HepG2 (cell line): ENCODE measurements around the gene AADACL4. TPM values are rescaled to one million over a fixed set of nuclear protein-coding genes. Genes with fewer than 3 reads are reported as not detected.
A peak's percentile ranks its signal among the peaks of the same experiment; 100 is the strongest.

Experiments used
- ATAC-seq: fragments of 200-7000 bp; cut with Tn5 transposase; 3 replicates; pipeline ENCODE4 v1.9.1; 2020; ENCODE audit warnings: mild to moderate bottlenecking, moderate library complexity
- BruUV-seq: library from RNA; stranded (reverse); fragments of 400-500 nt; replicated peaks from 2 replicates; lab custom pipeline; 2021; lab: Mats Ljungman, UMichigan
- CTCF ChIA-PET: fragments of 300-600 bp; formaldehyde crosslinking; extraction: SDS; loops from one replicate; lab custom pipeline; 2021; ENCODE audit warnings: low total read pairs, inconsistent platforms, low intra/inter-chr PET ratio; lab: Yijun Ruan, JAX
- POLR2A ChIA-PET: fragments of 350-600 bp; sonication (Branson Sonifier 250); formaldehyde crosslinking; loops from one replicate; lab custom pipeline; 2020; ENCODE audit warnings: antibody characterized with exemption, inconsistent platforms; lab: Yijun Ruan, JAX
- DNase-seq: peaks from one replicate; pipeline ENCODE4 v3.0.0-alpha.2; 2015; ENCODE audit warnings: low spot score
- FAIRE-seq: peaks from 3 replicates; lab custom pipeline; 2011; peaks lifted over from hg19 to GRCh38; lab: Jason Lieb, UNC
- H2AFZ ChIP-seq: one replicate; pipeline ENCODE4 v1.6.1; 2011; ENCODE audit warnings: low read length, inconsistent platforms
- H3K27ac ChIP-seq: fragments of 300-600 bp; 3 replicates; pipeline ENCODE4 v1.8.0; 2011; ENCODE audit warnings: mixed run types, mild to moderate bottlenecking, mixed read lengths, low read length, inconsistent platforms; ENCODE audit not compliant: insufficient read depth; ENCODE audit errors: extremely low read length
- H3K27me3 ChIP-seq, 2 experiments: fragments of 200-600 bp in 1 of 2; 2 replicates in 1 of 2; 3 replicates in 1 of 2; pipeline versions ENCODE4 v1.6.0 to v1.8.0; 2011; ENCODE audit warnings: low read length in 2 of 2, mild to moderate bottlenecking in 2 of 2, moderate library complexity in 2 of 2, inconsistent platforms in 1 of 2; ENCODE audit not compliant: insufficient read depth in 2 of 2, control insufficient read depth in 1 of 2
- H3K36me3 ChIP-seq, 2 experiments: fragments of 200-600 bp in 1 of 2; replicated peaks in 1 of 2; 2 replicates in 1 of 2; 3 replicates in 1 of 2; pipeline versions ENCODE4 v1.5.1 to v1.8.0; 2011; ENCODE audit warnings: low read length in 2 of 2, inconsistent platforms in 1 of 2; ENCODE audit not compliant: insufficient read depth in 2 of 2, control insufficient read depth in 1 of 2
- H3K4me1 ChIP-seq: 2 replicates; pipeline ENCODE4 v1.5.1; 2012; ENCODE audit warnings: low read length, inconsistent platforms; ENCODE audit not compliant: insufficient read depth
- H3K4me2 ChIP-seq: 2 replicates; pipeline ENCODE4 v1.6.0; 2011; ENCODE audit warnings: low read depth, low read length, inconsistent platforms
- H3K4me3 ChIP-seq, 3 experiments: fragments of 200-600 bp in 1 of 3; sonication (generic), shearing (Covaris generic) in 1 of 3; replicated peaks in 1 of 3; 2 replicates each; pipeline ENCODE4 v1.5.1; 2011 to 2016; ENCODE audit warnings: low read length in 3 of 3, inconsistent platforms in 2 of 3, low read depth in 2 of 3, mild to moderate bottlenecking in 2 of 3, control low read depth in 1 of 3, mixed read lengths in 1 of 3; ENCODE audit not compliant: insufficient read depth in 1 of 3
- H3K79me2 ChIP-seq: one replicate; pipeline ENCODE4 v1.6.1; 2011; ENCODE audit warnings: low read length, inconsistent platforms; ENCODE audit not compliant: insufficient read depth
- H3K9ac ChIP-seq: 2 replicates; pipeline ENCODE4 v1.6.0; 2011; ENCODE audit warnings: mild to moderate bottlenecking, low read depth, low read length, inconsistent platforms; ENCODE audit not compliant: insufficient read depth
- H3K9me3 ChIP-seq: 2 replicates; pipeline ENCODE4 v1.5.1; 2012; ENCODE audit warnings: mild to moderate bottlenecking, low read length
- H4K20me1 ChIP-seq: 2 replicates; pipeline ENCODE4 v1.6.0; 2011; ENCODE audit warnings: inconsistent platforms, mild to moderate bottlenecking, low read length, moderate library complexity; ENCODE audit not compliant: insufficient read depth
- E2F1 ChIP-seq: sonication (generic); formaldehyde crosslinking; IDR thresholded peaks from 2 replicates; pipeline ENCODE4 v1.5.0; 2020; ENCODE audit warnings: missing genetic modification reagents
- IKZF4 ChIP-seq: sonication (generic); formaldehyde crosslinking; IDR thresholded peaks from 2 replicates; pipeline ENCODE4 v1.5.1; 2020; ENCODE audit warnings: borderline replicate concordance, mild to moderate bottlenecking, low read depth, missing genetic modification reagents; ENCODE audit errors: not compliant biosample characterization
- MATR3 ChIP-seq: sonication (generic); formaldehyde crosslinking; IDR thresholded peaks from 2 replicates; pipeline ENCODE4 v1.4.0; 2020; ENCODE audit warnings: missing genetic modification reagents
- MTERF4 ChIP-seq: sonication (generic); formaldehyde crosslinking; IDR thresholded peaks from 2 replicates; pipeline ENCODE4 v1.8.0; 2023; ENCODE audit warnings: mild to moderate bottlenecking, missing genetic modification reagents
- RNF219 ChIP-seq: sonication (generic); formaldehyde crosslinking; IDR thresholded peaks from 2 replicates; pipeline ENCODE4 v1.5.0; 2020; ENCODE audit warnings: mild to moderate bottlenecking, missing genetic modification reagents
- SSRP1 ChIP-seq: IDR thresholded peaks from 2 replicates; pipeline ENCODE4 v1.6.1; 2016; ENCODE audit warnings: control low read depth
- TAF15 ChIP-seq: fragments of 200-400 bp; formaldehyde crosslinking; IDR thresholded peaks from one replicate; pipeline ENCODE4 v1.6.1; 2018; ENCODE audit warnings: mild to moderate bottlenecking, low read depth, low read length; ENCODE audit not compliant: poor library complexity, severe bottlenecking
- ZNF124 ChIP-seq: sonication (generic); formaldehyde crosslinking; IDR thresholded peaks from 2 replicates; pipeline ENCODE4 v1.4.0; 2020; ENCODE audit warnings: missing genetic modification reagents
- ZNF256 ChIP-seq: sonication (generic); formaldehyde crosslinking; conservative IDR thresholded peaks from 2 replicates; pipeline ENCODE4 v1.4.0; 2020; ENCODE audit warnings: missing genetic modification reagents
- ZNF282 ChIP-seq: fragments of 450-650 bp; IDR thresholded peaks from 2 replicates; pipeline ENCODE4 v1.6.1; 2018; ENCODE audit not compliant: partially characterized antibody
- ZNF317 ChIP-seq: sonication (generic); formaldehyde crosslinking; IDR thresholded peaks from 2 replicates; pipeline ENCODE4 v1.5.0; 2020; ENCODE audit warnings: mild to moderate bottlenecking, missing genetic modification reagents
- ZNF674 ChIP-seq: sonication (generic); formaldehyde crosslinking; IDR thresholded peaks from 2 replicates; pipeline ENCODE4 v1.5.0; 2020; ENCODE audit warnings: low read depth, mild to moderate bottlenecking, missing genetic modification reagents
- ZNF75D ChIP-seq: sonication (generic); formaldehyde crosslinking; IDR thresholded peaks from 2 replicates; pipeline ENCODE4 v1.8.1; 2023; ENCODE audit warnings: missing genetic modification reagents, mild to moderate bottlenecking, borderline replicate concordance
- WGBS: methylation state at CpG from one replicate; pipeline ENCODE4 v1.1.6; 2017; ENCODE audit warnings: low lambda C conversion rate; 5-methylcytosine and 5-hydroxymethylcytosine counted together
- in situ Hi-C: cut with HindIII; loops from 2 replicates; pipeline ENCODE4 v1.10.0; 2017; ENCODE audit warnings: low pct_unique_long_range_greater_than_20kb; ENCODE audit not compliant: extremely low pct_ligation_motif_present
- intact Hi-C: fragments of 100-400 bp; cut with micrococcal nuclease; formaldehyde crosslinking; loops from one replicate; pipeline ENCODE4 v1.10.0; 2022; ENCODE audit not compliant: unreplicated experiment
- polyA plus RNA-seq, 8 experiments: library from polyadenylated mRNA; depleted of rRNA in 3 of 8; stranded (reverse) in 7 of 8; unstranded in 1 of 8; fragments of >200 nt; fragmentation: Illumina TruSeq in 4 of 8; extraction: Trizol in 4 of 8; gene quantifications; 2 replicates each; pipeline versions ENCODE4 v1.2.1 to v1.2.3, GENCODE V29; 2011 to 2016; ENCODE audit warnings: low read depth in 4 of 8, missing spikeins in 1 of 8, mixed read lengths in 1 of 8; ENCODE audit not compliant: insufficient read depth in 1 of 8
- total RNA-seq, 5 experiments: library from RNA; depleted of rRNA; stranded (reverse); fragments of >200 nt; fragmentation: Illumina TruSeq; extraction: Trizol; gene quantifications; 2 replicates each; pipeline ENCODE4 v1.2.3, GENCODE V29; 2016; ENCODE audit warnings: low read depth in 1 of 5

AADACL4 gene
- total and polyA plus RNA-seq, 2 of the 13 experiments (the other 11 are each of a cell fraction or from before 2014, with no cell fraction given): not detected

GRCh38 chr1:12620931-12621330 is 23.0 kb upstream of the AADACL4 start:
- peaks cover 32% of the 10 kb centered on the region for H3K4me1 ChIP-seq
- no peak overlapping the region for H3K9ac ChIP-seq
- intact Hi-C loops: no loop called here
- no peak for ATAC-seq
- BruUV-seq: no TSS peak
- POLR2A ChIA-PET: interaction anchor here (5.5 to 10.1 kb wide), 5 partner anchors 19 to 307 kb away, joined by 32 to 357 read pairs (median 127); no protein-coding TSS in a partner anchor
- H3K4me3 ChIP-seq: no peak overlapping the region
- no peak for FAIRE-seq
- no peak for TF ChIP-seq MTERF4 (CRISPR knock-in tag)
- no peak for TF ChIP-seq ZNF256 (CRISPR knock-in tag)
- no peak for TF ChIP-seq ZNF124 (CRISPR knock-in tag)
- no peak for TF ChIP-seq ZNF75D (CRISPR knock-in tag)
- no peak for TF ChIP-seq E2F1 (CRISPR knock-in tag)
- no peak for TF ChIP-seq RNF219
- no peak for TF ChIP-seq IKZF4 (CRISPR knock-in tag)
- no peak for TF ChIP-seq TAF15
- TF ChIP-seq MATR3 (CRISPR knock-in tag): no peak
- no peak for TF ChIP-seq SSRP1
- TF ChIP-seq ZNF674 (CRISPR knock-in tag): no peak
- TF ChIP-seq ZNF317: no peak
- no peak for TF ChIP-seq ZNF282
- TF ChIP-seq, all 625 proteins: peak for 0
- H3K79me2 ChIP-seq: peaks cover 24% of the 10 kb centered on the region
- no peaks in the 10 kb centered on the region for H3K9me3 ChIP-seq
- no peak overlapping the region for H3K27ac ChIP-seq
- WGBS: 93% methylated on average over 8 of the region's 8 CpGs
- H3K27me3 ChIP-seq: peaks cover 0 to 3% of the 10 kb centered on the region in 2 experiments; a peak in 1 of 5 replicates
- H2AFZ ChIP-seq: no peak overlapping the region
- no peaks in the 10 kb centered on the region for H3K36me3 ChIP-seq
- H4K20me1 ChIP-seq: no peaks in the 10 kb centered on the region
- peak overlapping the region; percentile 98 for H3K4me2 ChIP-seq
- no peak for DNase-seq
- in situ Hi-C loops: loop anchor here (10.0 kb wide), 1 partner anchor 306 kb away; no protein-coding TSS in a partner anchor
- CTCF ChIA-PET: interaction anchor here (3.2 kb wide), 1 partner anchor 20 kb away, joined by 56 read pairs; no protein-coding TSS in a partner anchor
